Loucy (cell line): Measurements from ENCODE around the gene RUNX1.

ENCODE experiments used
- EZH2phosphoT487 ChIP-seq: fragments of 200-600 bp; IDR thresholded peaks from 2 replicates; pipeline ENCODE4 v1.6.1; 2018; ENCODE audit warnings: antibody characterized with exemption, mild to moderate bottlenecking, moderate library complexity, borderline replicate concordance
- TF ChIP-seq, protein P1 (sequence below): fragments of 200-600 bp; sonication (generic); conservative IDR thresholded peaks from 2 replicates; pipeline ENCODE4 v1.5.1; 2014; ENCODE audit warnings: mild to moderate bottlenecking, antibody characterized with exemption, low read length

DNA sequence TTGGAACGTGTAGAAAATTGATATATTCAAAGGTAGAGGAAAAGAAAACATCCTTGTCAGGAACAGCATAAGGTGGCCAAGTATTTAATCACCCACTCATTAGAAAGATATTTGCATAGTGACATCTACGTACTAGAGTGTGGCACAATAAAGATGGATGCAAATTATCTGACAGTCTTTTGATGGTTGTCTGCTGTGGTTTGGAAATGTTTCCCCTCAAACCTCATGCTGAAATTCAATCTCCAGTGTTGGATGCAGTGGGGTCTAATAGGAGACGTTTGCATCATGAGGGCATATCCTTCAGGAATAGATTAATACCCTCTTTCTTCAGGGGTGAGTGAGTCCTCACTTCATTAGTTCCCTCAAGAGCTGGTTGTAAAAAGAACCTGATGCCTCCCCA lies 34.1 kb upstream of the RUNX1 start:
- TF ChIP-seq, protein P1, sequence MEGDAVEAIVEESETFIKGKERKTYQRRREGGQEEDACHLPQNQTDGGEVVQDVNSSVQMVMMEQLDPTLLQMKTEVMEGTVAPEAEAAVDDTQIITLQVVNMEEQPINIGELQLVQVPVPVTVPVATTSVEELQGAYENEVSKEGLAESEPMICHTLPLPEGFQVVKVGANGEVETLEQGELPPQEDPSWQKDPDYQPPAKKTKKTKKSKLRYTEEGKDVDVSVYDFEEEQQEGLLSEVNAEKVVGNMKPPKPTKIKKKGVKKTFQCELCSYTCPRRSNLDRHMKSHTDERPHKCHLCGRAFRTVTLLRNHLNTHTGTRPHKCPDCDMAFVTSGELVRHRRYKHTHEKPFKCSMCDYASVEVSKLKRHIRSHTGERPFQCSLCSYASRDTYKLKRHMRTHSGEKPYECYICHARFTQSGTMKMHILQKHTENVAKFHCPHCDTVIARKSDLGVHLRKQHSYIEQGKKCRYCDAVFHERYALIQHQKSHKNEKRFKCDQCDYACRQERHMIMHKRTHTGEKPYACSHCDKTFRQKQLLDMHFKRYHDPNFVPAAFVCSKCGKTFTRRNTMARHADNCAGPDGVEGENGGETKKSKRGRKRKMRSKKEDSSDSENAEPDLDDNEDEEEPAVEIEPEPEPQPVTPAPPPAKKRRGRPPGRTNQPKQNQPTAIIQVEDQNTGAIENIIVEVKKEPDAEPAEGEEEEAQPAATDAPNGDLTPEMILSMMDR: no peak
- TF ChIP-seq EZH2phosphoT487: no peak
